GM12878 (cell line): Measurements from ENCODE around the gene RPL37A. TPM values are rescaled to one million over a fixed set of nuclear protein-coding genes. Genes with fewer than 3 reads are reported as not detected.

Source experiments
- ATAC-seq: fragments of 200-7000 bp; cut with Tn5 transposase; 3 replicates; pipeline ENCODE4 v1.9.1; 2020; ENCODE audit warnings: mild to moderate bottlenecking, moderate library complexity
- BruUV-seq: library from RNA; stranded (reverse); fragments of 400-500 nt; replicated peaks from 2 replicates; lab custom pipeline; 2021; lab: Mats Ljungman, UMichigan
- CTCF ChIA-PET: fragments of 300-600 bp; sonication (Branson Sonifier 250); formaldehyde crosslinking; extraction: SDS; loops from one replicate; lab custom pipeline; 2021; ENCODE audit warnings: inconsistent platforms; lab: Yijun Ruan, JAX
- POLR2A ChIA-PET: fragments of 350-600 bp; formaldehyde crosslinking; extraction: SDS; loops from one replicate; lab custom pipeline; 2021; ENCODE audit warnings: inconsistent platforms; lab: Charles Lee
- RAD21 ChIA-PET: fragments of 300-600 bp; sonication (Branson Sonifier 250); formaldehyde crosslinking; loops from one replicate; lab custom pipeline; 2023; ENCODE audit warnings: antibody characterized with exemption; ENCODE audit not compliant: unreplicated experiment; lab: Charles Lee
- SMC1A ChIA-PET: fragments of 300-600 bp; sonication (Branson Sonifier 250); formaldehyde crosslinking; loops from one replicate; lab custom pipeline; 2023; ENCODE audit not compliant: unreplicated experiment, uncharacterized antibody; lab: Charles Lee
- DNase-seq: peaks from one replicate; pipeline ENCODE4 v3.0.0-alpha.2; 2011; ENCODE audit warnings: low read depth, low spot score
- FAIRE-seq: peaks from 3 replicates; lab custom pipeline; 2011; peaks lifted over from hg19 to GRCh38; lab: Jason Lieb, UNC
- H2AFZ ChIP-seq: 2 replicates; pipeline ENCODE4 v1.6.0; 2011; ENCODE audit warnings: low read depth, low read length, control low read depth; ENCODE audit not compliant: control insufficient read depth
- H3K27ac ChIP-seq: 2 replicates; pipeline ENCODE4 v1.5.1; 2011; ENCODE audit warnings: control low read depth; ENCODE audit not compliant: control insufficient read depth, insufficient read depth
- H3K27me3 ChIP-seq, 2 experiments: replicated peaks in 1 of 2; 2 replicates each; pipeline versions ENCODE4 v1.6.0 to v1.6.1; 2011; ENCODE audit warnings: low read length in 1 of 2; ENCODE audit not compliant: control insufficient read depth in 2 of 2, insufficient read depth in 2 of 2
- H3K36me3 ChIP-seq, 2 experiments: 2 replicates each; pipeline ENCODE4 v1.5.1; 2011; ENCODE audit warnings: low read length in 1 of 2; ENCODE audit not compliant: control insufficient read depth in 2 of 2, insufficient read depth in 2 of 2
- H3K4me1 ChIP-seq: 2 replicates; pipeline ENCODE4 v1.6.1; 2011; ENCODE audit warnings: mild to moderate bottlenecking, low read length, moderate library complexity, mixed read lengths; ENCODE audit not compliant: control insufficient read depth, insufficient read depth
- H3K4me2 ChIP-seq: 2 replicates; pipeline ENCODE4 v1.6.0; 2011; ENCODE audit warnings: control low read depth; ENCODE audit not compliant: control insufficient read depth, insufficient read depth
- H3K4me3 ChIP-seq: fragments of 200-600 bp; sonication (generic); 2 replicates; pipeline ENCODE4 v1.5.1; 2016
- H3K79me2 ChIP-seq: 2 replicates; pipeline ENCODE4 v1.6.0; 2011; ENCODE audit warnings: low read length; ENCODE audit not compliant: control insufficient read depth, insufficient read depth
- H3K9ac ChIP-seq: 2 replicates; pipeline ENCODE4 v1.8.0; 2011; ENCODE audit warnings: low read length, control low read depth, mixed read lengths; ENCODE audit not compliant: control insufficient read depth, insufficient read depth
- H3K9me3 ChIP-seq: replicated peaks from 3 replicates; pipeline ENCODE4 v1.5.1; 2011; ENCODE audit warnings: mild to moderate bottlenecking, low read length; ENCODE audit not compliant: control insufficient read depth, insufficient read depth
- H4K20me1 ChIP-seq: 2 replicates; pipeline ENCODE4 v1.6.0; 2011; ENCODE audit not compliant: control insufficient read depth, insufficient read depth
- ATF3 ChIP-seq: IDR thresholded peaks from 2 replicates; pipeline ENCODE4 v1.6.1; 2011; ENCODE audit warnings: low read depth, mild to moderate bottlenecking, low read length, moderate library complexity, borderline replicate concordance; ENCODE audit errors: extremely low read depth
- CHD4 ChIP-seq: fragments of 200-600 bp; sonication (generic); IDR thresholded peaks from 2 replicates; pipeline ENCODE4 v1.6.1; 2016; ENCODE audit warnings: mild to moderate bottlenecking
- EZH2 ChIP-seq: IDR thresholded peaks from 2 replicates; pipeline ENCODE4 v1.6.1; 2012; ENCODE audit warnings: low read depth, mild to moderate bottlenecking, control low read depth, inconsistent platforms, low read length, borderline replicate concordance; ENCODE audit not compliant: control insufficient read depth
- HSF1 ChIP-seq: fragments of 150-350 bp; IDR thresholded peaks from 2 replicates; pipeline ENCODE4 v1.6.1; 2014; ENCODE audit warnings: mild to moderate bottlenecking, low read depth, low read length
- KLF5 ChIP-seq: fragments of 450-650 bp; IDR thresholded peaks from 2 replicates; pipeline ENCODE4 v1.6.1; 2014; ENCODE audit warnings: mild to moderate bottlenecking; ENCODE audit not compliant: partially characterized antibody
- MYC ChIP-seq: IDR thresholded peaks from 2 replicates; pipeline ENCODE4 v1.6.1; 2011; ENCODE audit warnings: mild to moderate bottlenecking, low read length, moderate library complexity, inconsistent platforms; ENCODE audit not compliant: insufficient read depth, insufficient replicate concordance, insufficient read length, severe bottlenecking
- NFIC ChIP-seq: IDR thresholded peaks from 2 replicates; pipeline ENCODE4 v1.6.1; 2012; ENCODE audit warnings: low read depth, mild to moderate bottlenecking, inconsistent platforms, low read length, moderate library complexity
- NFYA ChIP-seq: IDR thresholded peaks from 2 replicates; pipeline ENCODE4 v1.6.1; 2011; ENCODE audit warnings: low read depth, mild to moderate bottlenecking, low read length, improper control_type of control experiment, borderline replicate concordance
- SMARCA5 ChIP-seq: fragments of 450-650 bp; IDR thresholded peaks from 2 replicates; pipeline ENCODE4 v1.6.1; 2017; ENCODE audit warnings: mild to moderate bottlenecking
- SREBF1 ChIP-seq: IDR thresholded peaks from 2 replicates; pipeline ENCODE4 v1.6.1; 2012; ENCODE audit warnings: mild to moderate bottlenecking, low read length
- TCF12 ChIP-seq: IDR thresholded peaks from 2 replicates; pipeline ENCODE4 v1.6.1; 2011; ENCODE audit warnings: low read depth, mild to moderate bottlenecking, low read length
- ZBTB4 ChIP-seq: fragments of 450-650 bp; formaldehyde crosslinking; IDR thresholded peaks from 2 replicates; pipeline ENCODE4 v1.4.0; 2022; ENCODE audit warnings: mild to moderate bottlenecking, moderate library complexity
- WGBS: methylation state at CpG from one replicate; pipeline ENCODE4 v1.1.6; 2016; ENCODE audit warnings: low lambda C conversion rate; ENCODE audit not compliant: insufficient replicate concordance, insufficient coverage; ENCODE audit errors: missing lambda C conversion rate; 5-methylcytosine and 5-hydroxymethylcytosine counted together
- in situ Hi-C: fragments of 300-500 bp; cut with MboI; formaldehyde crosslinking; loops from 9 replicates; pipeline ENCODE4 v1.14.3; 2018; ENCODE audit warnings: mixed read lengths
- intact Hi-C: fragments of 100-400 bp; cut with micrococcal nuclease; formaldehyde crosslinking; loops from one replicate; pipeline ENCODE4 v1.14.2; 2022; ENCODE audit not compliant: unreplicated experiment
- polyA plus RNA-seq, 11 experiments: library from polyadenylated mRNA; depleted of rRNA in 4 of 11; unstranded in 6 of 11; stranded (reverse) in 5 of 11; fragments of >200 nt; fragmentation: Nextera tagmentation in 4 of 11; fragmentation: Illumina TruSeq in 1 of 11; extraction: Ambion mirVana in 4 of 11; extraction: Trizol in 1 of 11; gene quantifications; 1 replicate in 1 of 11; 2 replicates in 10 of 11; pipeline versions ENCODE4 v1.2.1 to v1.2.3, GENCODE V29; 2011 to 2016; ENCODE audit warnings: inconsistent platforms in 2 of 11, missing spikeins in 2 of 11, low read depth in 1 of 11
- total RNA-seq, 4 experiments: library from RNA; depleted of rRNA in 3 of 4; stranded (reverse); fragments of >200 nt in 3 of 4; fragmentation: Illumina TruSeq in 1 of 4; extraction: Trizol in 1 of 4; gene quantifications; 2 replicates each; pipeline versions ENCODE4 v1.2.1 to v1.2.3, GENCODE V29; 2013 to 2021
- TF ChIP-seq, protein P1 (sequence below): fragments of 450-650 bp; IDR thresholded peaks from 2 replicates; pipeline ENCODE4 v1.6.1; 2017; ENCODE audit warnings: low read depth, mild to moderate bottlenecking, moderate library complexity
- TF ChIP-seq, protein P2 (sequence below), 3 experiments: IDR thresholded peaks in 2 of 3; conservative IDR thresholded peaks in 1 of 3; 2 replicates each; pipeline ENCODE4 v1.5.1; 2011; ENCODE audit warnings: low read depth in 3 of 3, low read length in 3 of 3, mild to moderate bottlenecking in 3 of 3, control low read depth in 2 of 3, moderate library complexity in 2 of 3, inconsistent platforms in 1 of 3, mixed read lengths in 1 of 3; ENCODE audit not compliant: control insufficient read depth in 2 of 3, insufficient read depth in 1 of 3; ENCODE audit errors: extremely low read depth in 1 of 3

The RPL37A gene
- total and polyA plus RNA-seq, 10 of the 15 experiments (the other 5 are each of a cell fraction or from before 2014, with no cell fraction given): 2,847 to 6,854 (median 5,110) TPM

DNA sequence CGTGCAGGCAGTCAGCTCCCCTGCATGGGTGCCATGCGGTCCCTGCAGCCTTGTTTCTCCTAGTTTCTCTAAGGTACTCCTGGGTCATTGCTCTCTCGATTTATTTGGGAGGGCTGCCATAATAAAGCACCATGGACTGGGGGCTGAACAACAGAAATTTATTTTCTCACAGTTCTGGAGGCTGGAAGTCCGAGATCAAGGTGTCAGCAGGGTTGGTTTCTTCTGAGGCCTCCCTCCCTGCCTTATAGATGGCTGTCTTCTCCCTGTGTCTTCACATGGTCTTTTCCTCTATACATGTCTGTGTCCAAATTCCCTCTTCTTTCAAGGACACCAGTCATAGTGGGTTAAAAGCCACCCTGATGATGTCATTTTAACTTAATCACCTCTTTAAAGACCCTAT, 40.5 kb downstream of the RPL37A start:
- Histone ChIP-seq H3K9ac (no peak overlapping the region), H2AFZ (no peak overlapping the region; the same call in 1 of the 2 replicates), H3K36me3 (no peaks in the 10 kb centered on the region), H3K27ac (no peak overlapping the region), H3K9me3 (no peaks in the 10 kb centered on the region), H3K4me1 (peaks cover 13% of the 10 kb centered on the region), H4K20me1 (no peaks in the 10 kb centered on the region), H3K4me3 (no peak overlapping the region), H3K4me2 (no peak overlapping the region), H3K79me2 (no peaks in the 10 kb centered on the region), H3K27me3 (no peaks in the 10 kb centered on the region)
- ChIA-PET CTCF (interaction anchor here (1.1 kb wide), 1 partner anchor 22 kb away, joined by 3 read pairs; no protein-coding TSS in a partner anchor), RAD21 (interaction anchor here (2.2 kb wide), 1 partner anchor 124 kb away, joined by 6 read pairs; no protein-coding TSS in a partner anchor), POLR2A (interaction anchor here (1.3 kb wide), 1 partner anchor 42 kb away, joined by 3 read pairs; no protein-coding TSS in a partner anchor), SMC1A (interaction anchor here (1.1 kb wide), 1 partner anchor 20 kb away, joined by 3 read pairs; no protein-coding TSS in a partner anchor)
- FAIRE-seq (no peak), DNase-seq (no peak), ATAC-seq (no peak; the same call in 2 of the 3 replicates)
- intact Hi-C loops (no loop called here), in situ Hi-C loops (loop anchor here (10.0 kb wide), 1 partner anchor 976 kb away; no protein-coding TSS in a partner anchor)
- WGBS: 60% methylated on average over 4 of the region's 4 CpGs
- BruUV-seq: no TSS peak
- TF ChIP-seq ATF3: no peak
- no peak for TF ChIP-seq MYC
- TF ChIP-seq, protein P1, sequence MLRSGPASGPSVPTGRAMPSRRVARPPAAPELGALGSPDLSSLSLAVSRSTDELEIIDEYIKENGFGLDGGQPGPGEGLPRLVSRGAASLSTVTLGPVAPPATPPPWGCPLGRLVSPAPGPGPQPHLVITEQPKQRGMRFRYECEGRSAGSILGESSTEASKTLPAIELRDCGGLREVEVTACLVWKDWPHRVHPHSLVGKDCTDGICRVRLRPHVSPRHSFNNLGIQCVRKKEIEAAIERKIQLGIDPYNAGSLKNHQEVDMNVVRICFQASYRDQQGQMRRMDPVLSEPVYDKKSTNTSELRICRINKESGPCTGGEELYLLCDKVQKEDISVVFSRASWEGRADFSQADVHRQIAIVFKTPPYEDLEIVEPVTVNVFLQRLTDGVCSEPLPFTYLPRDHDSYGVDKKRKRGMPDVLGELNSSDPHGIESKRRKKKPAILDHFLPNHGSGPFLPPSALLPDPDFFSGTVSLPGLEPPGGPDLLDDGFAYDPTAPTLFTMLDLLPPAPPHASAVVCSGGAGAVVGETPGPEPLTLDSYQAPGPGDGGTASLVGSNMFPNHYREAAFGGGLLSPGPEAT: no peak
- TF ChIP-seq SREBF1: no peak
- TF ChIP-seq EZH2: no peak
- no peak for TF ChIP-seq SMARCA5
- TF ChIP-seq, protein P2, sequence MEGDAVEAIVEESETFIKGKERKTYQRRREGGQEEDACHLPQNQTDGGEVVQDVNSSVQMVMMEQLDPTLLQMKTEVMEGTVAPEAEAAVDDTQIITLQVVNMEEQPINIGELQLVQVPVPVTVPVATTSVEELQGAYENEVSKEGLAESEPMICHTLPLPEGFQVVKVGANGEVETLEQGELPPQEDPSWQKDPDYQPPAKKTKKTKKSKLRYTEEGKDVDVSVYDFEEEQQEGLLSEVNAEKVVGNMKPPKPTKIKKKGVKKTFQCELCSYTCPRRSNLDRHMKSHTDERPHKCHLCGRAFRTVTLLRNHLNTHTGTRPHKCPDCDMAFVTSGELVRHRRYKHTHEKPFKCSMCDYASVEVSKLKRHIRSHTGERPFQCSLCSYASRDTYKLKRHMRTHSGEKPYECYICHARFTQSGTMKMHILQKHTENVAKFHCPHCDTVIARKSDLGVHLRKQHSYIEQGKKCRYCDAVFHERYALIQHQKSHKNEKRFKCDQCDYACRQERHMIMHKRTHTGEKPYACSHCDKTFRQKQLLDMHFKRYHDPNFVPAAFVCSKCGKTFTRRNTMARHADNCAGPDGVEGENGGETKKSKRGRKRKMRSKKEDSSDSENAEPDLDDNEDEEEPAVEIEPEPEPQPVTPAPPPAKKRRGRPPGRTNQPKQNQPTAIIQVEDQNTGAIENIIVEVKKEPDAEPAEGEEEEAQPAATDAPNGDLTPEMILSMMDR (IDR thresholded peaks at IDR 0.05 in 2 of 3, conservative IDR thresholded peaks at IDR 0.05 in 1 of 3; ENCODE audit: control insufficient read depth in 2 of 3, extremely low read depth in 1 of 3, insufficient read depth in 1 of 3, low read depth in 3 of 3, low read length in 3 of 3): no peak
- TF ChIP-seq CHD4: no peak
- TF ChIP-seq NFYA: no peak
- TF ChIP-seq NFIC: no peak
- TF ChIP-seq KLF5: no peak
- TF ChIP-seq TCF12: no peak
- TF ChIP-seq HSF1: no peak
- TF ChIP-seq ZBTB4 (CRISPR knock-in tag): no peak
